Colonic mucosa (tissue), 4 donors: ENCODE measurements around the gene PITHD1. TPM values are rescaled to one million over a fixed set of nuclear protein-coding genes. Genes with fewer than 3 reads are reported as not detected.

ENCODE experiments used
- DNase-seq: peaks from one replicate; pipeline ENCODE4 v3.0.0-alpha.2; 2020
- H3K27ac ChIP-seq: fragments of 200-600 bp; one replicate; pipeline ENCODE4 v1.8.0; 2021
- H3K27me3 ChIP-seq: fragments of 200-600 bp; one replicate; pipeline ENCODE4 v1.8.0; 2021
- H3K36me3 ChIP-seq: fragments of 200-600 bp; one replicate; pipeline ENCODE4 v1.8.0; 2021
- H3K4me1 ChIP-seq: fragments of 200-600 bp; one replicate; pipeline ENCODE4 v1.8.0; 2021; ENCODE audit warnings: mild to moderate bottlenecking
- H3K4me3 ChIP-seq: fragments of 200-600 bp; one replicate; pipeline ENCODE4 v1.8.0; 2021
- H3K9ac ChIP-seq, 2 donors: one replicate each; pipeline ENCODE4 v1.7.0; 2013; ENCODE audit warnings: control low read depth in 2 of 2, low read depth in 2 of 2, low read length in 2 of 2
- H3K9me3 ChIP-seq: fragments of 200-600 bp; one replicate; pipeline ENCODE4 v1.8.0; 2021
- intact Hi-C: fragments of 100-400 bp; cut with DNase I; formaldehyde crosslinking; loops from one replicate; pipeline ENCODE4 v1.14.1; 2022
- total RNA-seq, 2 donors: library from RNA; stranded (reverse); fragmentation: NEBNext Ultra II Directional in 1 of 2; extraction: Animal tissue kit (Norgen Biotek cat#: 25700) in 1 of 2; gene quantifications; one replicate each; pipeline ENCODE4 v1.2.1, GENCODE V29; 2021
- TF ChIP-seq, protein P1 (sequence below): fragments of 200-600 bp; IDR thresholded peaks from one replicate; pipeline ENCODE4 v1.8.0; 2022; ENCODE audit warnings: antibody characterized with exemption, mild to moderate bottlenecking
- donor health status: healthy.
- donor health status: DM: no; HTN: no; CAD: no.
- donor health status: DM: no; HTN: no; CAD: no.

Gene PITHD1
- total RNA-seq, 2 donors from 2014 or later: 51.5 to 51.6 TPM

DNA sequence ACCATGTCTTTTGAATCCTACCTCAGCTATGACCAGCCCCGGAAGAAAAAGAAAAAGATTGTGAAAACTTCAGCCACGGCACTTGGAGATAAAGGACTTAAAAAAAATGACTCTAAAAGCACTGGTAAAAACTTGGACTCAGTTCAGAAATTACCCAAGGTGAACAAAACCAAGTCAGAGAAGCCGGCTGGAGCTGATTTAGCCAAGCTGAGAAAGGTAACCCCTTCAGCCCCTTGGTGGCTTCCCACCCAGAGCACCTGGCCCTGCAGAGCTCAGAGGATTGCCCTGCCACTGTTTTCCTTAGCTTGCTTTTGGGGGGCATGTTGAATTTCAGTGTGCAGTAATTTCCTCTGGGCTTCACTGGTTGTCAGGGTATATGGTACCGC lies 26.4 kb upstream of the PITHD1 start:
- H3K27ac ChIP-seq: no peak overlapping the region
- no peak overlapping the region for H3K9ac ChIP-seq
- intact Hi-C loops: loop anchor here (5.0 kb wide), 1 partner anchor 115 kb away; no protein-coding TSS in a partner anchor
- no peak overlapping the region for H3K4me3 ChIP-seq
- H3K27me3 ChIP-seq: no peaks in the 10 kb centered on the region
- H3K4me1 ChIP-seq: no peaks in the 10 kb centered on the region
- H3K9me3 ChIP-seq: no peaks in the 10 kb centered on the region
- peaks cover 36% of the 10 kb centered on the region for H3K36me3 ChIP-seq
- DNase-seq: no peak
- TF ChIP-seq, protein P1, sequence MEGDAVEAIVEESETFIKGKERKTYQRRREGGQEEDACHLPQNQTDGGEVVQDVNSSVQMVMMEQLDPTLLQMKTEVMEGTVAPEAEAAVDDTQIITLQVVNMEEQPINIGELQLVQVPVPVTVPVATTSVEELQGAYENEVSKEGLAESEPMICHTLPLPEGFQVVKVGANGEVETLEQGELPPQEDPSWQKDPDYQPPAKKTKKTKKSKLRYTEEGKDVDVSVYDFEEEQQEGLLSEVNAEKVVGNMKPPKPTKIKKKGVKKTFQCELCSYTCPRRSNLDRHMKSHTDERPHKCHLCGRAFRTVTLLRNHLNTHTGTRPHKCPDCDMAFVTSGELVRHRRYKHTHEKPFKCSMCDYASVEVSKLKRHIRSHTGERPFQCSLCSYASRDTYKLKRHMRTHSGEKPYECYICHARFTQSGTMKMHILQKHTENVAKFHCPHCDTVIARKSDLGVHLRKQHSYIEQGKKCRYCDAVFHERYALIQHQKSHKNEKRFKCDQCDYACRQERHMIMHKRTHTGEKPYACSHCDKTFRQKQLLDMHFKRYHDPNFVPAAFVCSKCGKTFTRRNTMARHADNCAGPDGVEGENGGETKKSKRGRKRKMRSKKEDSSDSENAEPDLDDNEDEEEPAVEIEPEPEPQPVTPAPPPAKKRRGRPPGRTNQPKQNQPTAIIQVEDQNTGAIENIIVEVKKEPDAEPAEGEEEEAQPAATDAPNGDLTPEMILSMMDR: no peak

DNA sequence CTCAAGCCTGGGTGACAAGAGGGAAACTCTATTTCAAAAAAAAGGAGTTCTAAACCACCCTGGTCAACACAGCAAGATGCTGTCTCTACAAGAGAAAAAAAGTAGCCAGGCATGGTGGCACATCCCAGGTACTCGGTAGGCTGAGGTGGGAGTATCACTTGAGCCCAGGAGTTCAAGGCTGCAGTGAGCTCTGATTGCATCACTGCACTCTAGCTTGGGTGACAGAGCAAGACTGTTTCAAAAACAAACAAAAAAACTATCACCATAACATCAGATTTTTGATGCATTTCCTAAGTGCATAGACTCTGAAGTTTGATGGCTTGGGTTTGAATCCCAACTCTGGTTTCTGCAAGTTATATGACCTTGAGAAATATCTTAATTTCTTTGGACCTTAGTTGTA lies 25.3 kb upstream of the PITHD1 start:
- TF ChIP-seq, protein P1: no peak
- no peak overlapping the region for H3K9ac ChIP-seq

DNA sequence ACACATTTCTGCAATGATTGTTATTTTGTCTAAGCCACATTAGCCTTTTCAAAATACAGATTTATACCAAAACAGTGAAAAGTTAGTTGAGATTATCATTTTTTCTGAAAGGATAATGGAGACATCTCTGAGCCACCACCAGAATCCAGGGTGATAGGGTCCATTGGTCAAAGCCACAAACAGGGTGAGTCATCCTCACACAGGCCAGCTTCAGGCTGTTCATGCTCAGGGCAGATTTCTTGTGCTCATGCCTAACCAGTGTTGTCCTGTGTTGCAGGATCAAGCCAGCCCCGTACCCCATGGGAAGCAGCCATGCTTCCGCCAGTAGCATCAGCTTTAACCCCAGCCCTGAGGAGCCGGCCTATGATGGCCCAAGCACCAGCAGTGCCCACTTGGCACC lies 21.5 kb upstream of the PITHD1 start:
- TF ChIP-seq, protein P1: no peak
- intact Hi-C loops: no loop called here
- H3K4me3 ChIP-seq: no peak overlapping the region
- no peak overlapping the region for H3K27ac ChIP-seq
- H3K36me3 ChIP-seq: peaks cover 43% of the 10 kb centered on the region
- no peaks in the 10 kb centered on the region for H3K9me3 ChIP-seq
- H3K9ac ChIP-seq: no peak overlapping the region
- no peaks in the 10 kb centered on the region for H3K4me1 ChIP-seq
- DNase-seq: no peak
- H3K27me3 ChIP-seq: no peaks in the 10 kb centered on the region

More for the DNA sequence above, 25.3 kb upstream of the PITHD1 start:
- no peaks in the 10 kb centered on the region for H3K27me3 ChIP-seq
- intact Hi-C loops: loop anchor here (5.0 kb wide), 1 partner anchor 116 kb away; no protein-coding TSS in a partner anchor
- H3K27ac ChIP-seq: no peak overlapping the region
- no peaks in the 10 kb centered on the region for H3K4me1 ChIP-seq
- no peaks in the 10 kb centered on the region for H3K9me3 ChIP-seq
- no peak overlapping the region for H3K4me3 ChIP-seq
- no peak for DNase-seq
- peaks cover 43% of the 10 kb centered on the region for H3K36me3 ChIP-seq

DNA sequence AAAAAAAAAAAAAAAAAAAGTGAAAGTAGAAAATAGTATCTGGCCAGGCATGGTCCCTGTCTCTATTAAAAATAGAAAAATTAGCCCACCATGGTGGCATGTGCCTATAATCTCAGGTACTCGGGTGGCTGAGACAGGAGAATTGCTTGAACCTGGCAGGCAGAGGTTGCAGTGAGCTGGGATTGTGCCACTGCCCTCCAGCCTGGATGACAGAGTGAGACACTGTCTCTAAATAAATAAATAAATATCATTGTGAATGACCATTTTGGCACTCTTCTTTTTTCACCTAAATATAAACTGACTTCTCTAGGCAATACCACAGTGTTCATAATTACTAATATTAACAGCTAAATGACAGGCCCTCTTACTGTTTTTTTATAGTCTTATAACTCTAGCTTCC lies 20.4 kb upstream of the PITHD1 start:
- Histone ChIP-seq H3K9ac (no peak overlapping the region), H3K4me3 (no peak overlapping the region), H3K36me3 (peaks cover 32% of the 10 kb centered on the region), H3K27ac (no peak overlapping the region), H3K4me1 (no peaks in the 10 kb centered on the region), H3K27me3 (no peaks in the 10 kb centered on the region), H3K9me3 (no peaks in the 10 kb centered on the region)
- intact Hi-C loops: no loop called here
- no peak for DNase-seq
- TF ChIP-seq, protein P1: no peak

DNA sequence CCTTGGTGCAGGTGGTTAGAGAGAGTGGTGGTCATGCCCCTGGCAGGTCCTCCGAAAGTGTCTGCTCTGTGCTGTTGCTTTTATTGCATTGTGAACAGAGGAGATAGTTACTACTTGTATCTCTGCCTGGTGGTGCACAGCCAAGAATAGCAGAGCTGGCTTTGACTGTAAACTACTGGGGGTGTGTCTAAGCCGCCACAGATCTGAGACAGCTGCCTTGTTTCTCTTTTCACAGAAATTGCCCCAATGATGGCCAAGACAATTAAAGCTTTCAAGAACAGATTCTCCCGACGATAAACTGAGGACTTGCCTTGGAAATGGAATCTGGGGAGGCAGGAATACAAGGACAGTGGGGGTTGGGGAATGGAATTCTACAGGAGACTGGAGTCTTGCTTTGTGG lies 18.9 kb upstream of the PITHD1 start:
- Histone ChIP-seq H3K9ac (no peak overlapping the region), H3K36me3 (peaks cover 20% of the 10 kb centered on the region), H3K9me3 (no peaks in the 10 kb centered on the region), H3K4me1 (no peaks in the 10 kb centered on the region), H3K27ac (no peak overlapping the region), H3K4me3 (no peak overlapping the region), H3K27me3 (no peaks in the 10 kb centered on the region)
- DNase-seq: no peak
- TF ChIP-seq, protein P1: no peak
- intact Hi-C loops: no loop called here
